SH-SY5Y (cell line): Measurements from ENCODE around the gene REEP5.

Experiments used
- GATA2 ChIP-seq: IDR thresholded peaks from 2 replicates; pipeline ENCODE4 v1.6.1; 2011; ENCODE audit warnings: mild to moderate bottlenecking, low read depth, low read length
- GATA3 ChIP-seq: IDR thresholded peaks from 2 replicates; pipeline ENCODE4 v1.6.1; 2011; ENCODE audit warnings: low read depth, mild to moderate bottlenecking, low read length, moderate library complexity

- no peak for TF ChIP-seq GATA2
- no peak for TF ChIP-seq GATA3
These were observed 56.9 kb downstream of the REEP5 start for GRCh38 chr5:112865128-112865527.
